ENCODE results near the gene HES7. TPM values are rescaled to one million over a fixed set of nuclear protein-coding genes. Genes with fewer than 3 reads are reported as not detected.

Gene HES7
- total and polyA plus RNA-seq, 9 of the 15 experiments (the other 6 are each of a cell fraction or from before 2014, with no cell fraction given) = 0.03 to 1.7 (median 0.14) TPM; not detected in 1

DNA sequence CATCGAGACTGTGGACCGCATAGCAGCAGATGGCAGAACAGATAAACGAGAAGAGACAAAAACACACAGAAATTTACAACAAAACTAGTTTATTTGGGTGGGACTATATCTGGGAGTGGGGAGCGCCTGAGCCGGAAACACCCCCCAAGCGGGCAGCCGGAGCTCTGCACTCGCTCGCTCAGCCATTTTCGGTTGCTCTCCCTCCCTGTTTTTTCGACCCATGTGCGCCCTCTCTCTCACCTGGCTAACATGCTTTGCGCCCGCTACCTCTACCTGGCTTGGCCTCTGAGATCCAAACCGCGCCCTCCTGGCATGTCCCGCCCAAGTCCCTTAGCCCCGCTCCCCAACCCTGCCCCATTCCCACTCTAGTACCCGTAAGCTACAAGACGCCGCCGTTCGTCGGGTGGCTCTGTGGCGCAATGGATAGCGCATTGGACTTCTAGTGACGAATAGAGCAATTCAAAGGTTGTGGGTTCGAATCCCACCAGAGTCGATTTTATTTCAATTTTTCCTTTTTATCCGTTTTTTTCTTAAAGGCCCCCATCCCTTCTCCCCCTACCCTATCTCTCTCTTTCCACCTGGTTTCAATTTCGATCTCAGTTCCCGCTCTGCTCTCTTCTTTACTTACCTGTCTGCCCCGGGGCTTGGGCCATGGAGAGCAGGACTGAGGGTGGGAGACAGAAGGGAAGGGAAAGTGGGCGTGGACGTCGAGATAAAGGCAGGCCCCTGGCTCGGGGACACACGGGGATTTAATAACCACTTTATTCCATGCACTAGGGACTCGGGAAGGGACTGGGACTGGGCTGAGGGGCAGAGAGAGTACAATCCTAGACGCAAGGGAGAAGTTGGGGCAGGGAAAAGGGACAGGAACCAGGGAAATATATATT lies 3.1 kb downstream of the HES7 start (continued):
- TF ChIP-seq, protein P1, sequence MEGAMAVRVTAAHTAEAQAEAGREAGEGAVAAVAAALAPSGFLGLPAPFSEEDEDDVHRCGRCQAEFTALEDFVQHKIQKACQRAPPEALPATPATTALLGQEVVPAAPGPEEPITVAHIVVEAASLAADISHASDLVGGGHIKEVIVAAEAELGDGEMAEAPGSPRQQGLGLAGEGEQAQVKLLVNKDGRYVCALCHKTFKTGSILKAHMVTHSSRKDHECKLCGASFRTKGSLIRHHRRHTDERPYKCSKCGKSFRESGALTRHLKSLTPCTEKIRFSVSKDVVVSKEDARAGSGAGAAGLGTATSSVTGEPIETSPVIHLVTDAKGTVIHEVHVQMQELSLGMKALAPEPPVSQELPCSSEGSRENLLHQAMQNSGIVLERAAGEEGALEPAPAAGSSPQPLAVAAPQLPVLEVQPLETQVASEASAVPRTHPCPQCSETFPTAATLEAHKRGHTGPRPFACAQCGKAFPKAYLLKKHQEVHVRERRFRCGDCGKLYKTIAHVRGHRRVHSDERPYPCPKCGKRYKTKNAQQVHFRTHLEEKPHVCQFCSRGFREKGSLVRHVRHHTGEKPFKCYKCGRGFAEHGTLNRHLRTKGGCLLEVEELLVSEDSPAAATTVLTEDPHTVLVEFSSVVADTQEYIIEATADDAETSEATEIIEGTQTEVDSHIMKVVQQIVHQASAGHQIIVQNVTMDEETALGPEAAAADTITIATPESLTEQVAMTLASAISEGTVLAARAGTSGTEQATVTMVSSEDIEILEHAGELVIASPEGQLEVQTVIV (CRISPR knock-in tag; IDR thresholded peaks at IDR 0.05; ENCODE audit: borderline replicate concordance) = no peak
- no peak for TF ChIP-seq SOX6 (IDR thresholded peaks at IDR 0.05)
- TF ChIP-seq MAZ (CRISPR knock-in tag; conservative IDR thresholded peaks at IDR 0.05 in 1 of 2, IDR thresholded peaks at IDR 0.05 in 1 of 2) = 0 out of 4 replicates have a peak, but pooled peaks of 1 of the 2 experiments have one; percentile 19
- peak; percentile 76; the same call in 1 of the 2 replicates for TF ChIP-seq KLF13 (tag; IDR thresholded peaks at IDR 0.05; ENCODE audit: borderline replicate concordance, low read depth)
- 0 out of 2 replicates have a peak, but pooled peaks have one; percentile 25 for TF ChIP-seq KAT7 (CRISPR knock-in tag; IDR thresholded peaks at IDR 0.05; ENCODE audit: borderline replicate concordance)
- TF ChIP-seq, protein P2, sequence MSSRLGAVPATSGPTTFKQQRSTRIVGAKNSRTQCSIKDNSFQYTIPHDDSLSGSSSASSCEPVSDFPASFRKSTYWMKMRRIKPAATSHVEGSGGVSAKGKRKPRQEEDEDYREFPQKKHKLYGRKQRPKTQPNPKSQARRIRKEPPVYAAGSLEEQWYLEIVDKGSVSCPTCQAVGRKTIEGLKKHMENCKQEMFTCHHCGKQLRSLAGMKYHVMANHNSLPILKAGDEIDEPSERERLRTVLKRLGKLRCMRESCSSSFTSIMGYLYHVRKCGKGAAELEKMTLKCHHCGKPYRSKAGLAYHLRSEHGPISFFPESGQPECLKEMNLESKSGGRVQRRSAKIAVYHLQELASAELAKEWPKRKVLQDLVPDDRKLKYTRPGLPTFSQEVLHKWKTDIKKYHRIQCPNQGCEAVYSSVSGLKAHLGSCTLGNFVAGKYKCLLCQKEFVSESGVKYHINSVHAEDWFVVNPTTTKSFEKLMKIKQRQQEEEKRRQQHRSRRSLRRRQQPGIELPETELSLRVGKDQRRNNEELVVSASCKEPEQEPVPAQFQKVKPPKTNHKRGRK (tag; IDR thresholded peaks at IDR 0.05) = no peak
- TF ChIP-seq, protein P3, sequence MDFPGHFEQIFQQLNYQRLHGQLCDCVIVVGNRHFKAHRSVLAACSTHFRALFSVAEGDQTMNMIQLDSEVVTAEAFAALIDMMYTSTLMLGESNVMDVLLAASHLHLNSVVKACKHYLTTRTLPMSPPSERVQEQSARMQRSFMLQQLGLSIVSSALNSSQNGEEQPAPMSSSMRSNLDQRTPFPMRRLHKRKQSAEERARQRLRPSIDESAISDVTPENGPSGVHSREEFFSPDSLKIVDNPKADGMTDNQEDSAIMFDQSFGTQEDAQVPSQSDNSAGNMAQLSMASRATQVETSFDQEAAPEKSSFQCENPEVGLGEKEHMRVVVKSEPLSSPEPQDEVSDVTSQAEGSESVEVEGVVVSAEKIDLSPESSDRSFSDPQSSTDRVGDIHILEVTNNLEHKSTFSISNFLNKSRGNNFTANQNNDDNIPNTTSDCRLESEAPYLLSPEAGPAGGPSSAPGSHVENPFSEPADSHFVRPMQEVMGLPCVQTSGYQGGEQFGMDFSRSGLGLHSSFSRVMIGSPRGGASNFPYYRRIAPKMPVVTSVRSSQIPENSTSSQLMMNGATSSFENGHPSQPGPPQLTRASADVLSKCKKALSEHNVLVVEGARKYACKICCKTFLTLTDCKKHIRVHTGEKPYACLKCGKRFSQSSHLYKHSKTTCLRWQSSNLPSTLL (IDR thresholded peaks at IDR 0.05) = peak; percentile 73
- TF ChIP-seq E2F3 (CRISPR knock-in tag; IDR thresholded peaks at IDR 0.05) = no peak
- TF ChIP-seq ZNF75A (CRISPR knock-in tag; IDR thresholded peaks at IDR 0.05) = no peak
- TF ChIP-seq ZFX (CRISPR knock-in tag; IDR thresholded peaks at IDR 0.05) = no peak
- no peak for TF ChIP-seq SMC3 (conservative IDR thresholded peaks at IDR 0.05; ENCODE audit: insufficient read depth, low read depth, low read length)
- no peak for TF ChIP-seq CHD2 (IDR thresholded peaks at IDR 0.05; ENCODE audit: low read depth, low read length)
- no peak for TF ChIP-seq SMAD2 (IDR thresholded peaks at IDR 0.05; ENCODE audit: low read depth, low read length)
- TF ChIP-seq, protein P4, sequence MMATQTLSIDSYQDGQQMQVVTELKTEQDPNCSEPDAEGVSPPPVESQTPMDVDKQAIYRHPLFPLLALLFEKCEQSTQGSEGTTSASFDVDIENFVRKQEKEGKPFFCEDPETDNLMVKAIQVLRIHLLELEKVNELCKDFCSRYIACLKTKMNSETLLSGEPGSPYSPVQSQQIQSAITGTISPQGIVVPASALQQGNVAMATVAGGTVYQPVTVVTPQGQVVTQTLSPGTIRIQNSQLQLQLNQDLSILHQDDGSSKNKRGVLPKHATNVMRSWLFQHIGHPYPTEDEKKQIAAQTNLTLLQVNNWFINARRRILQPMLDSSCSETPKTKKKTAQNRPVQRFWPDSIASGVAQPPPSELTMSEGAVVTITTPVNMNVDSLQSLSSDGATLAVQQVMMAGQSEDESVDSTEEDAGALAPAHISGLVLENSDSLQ (IDR thresholded peaks at IDR 0.05) = no peak
- TF ChIP-seq KAT2B (IDR thresholded peaks at IDR 0.05; ENCODE audit: low read depth, low read length) = no peak
- TF ChIP-seq LARP7 (IDR thresholded peaks at IDR 0.05) = no peak
- no peak for TF ChIP-seq ZNF311 (CRISPR knock-in tag; IDR thresholded peaks at IDR 0.05)
- peak; percentile 58 for TF ChIP-seq GABPA (tag; conservative IDR thresholded peaks at IDR 0.05; ENCODE audit: low read depth)
- 0 out of 2 replicates have a peak, but pooled peaks have one; percentile 18 for TF ChIP-seq HDAC2 (IDR thresholded peaks at IDR 0.05)

Measured in K562 (cell line).